ENCODE results near the gene CLIP1. TPM values are rescaled to one million over a fixed set of nuclear protein-coding genes. Genes with fewer than 3 reads are reported as not detected.

The CLIP1 gene
- total and polyA plus RNA-seq, 12 donors: 36.3 to 135 (median 97.9) TPM

GRCh38 chr12:122356192-122356635 lies 66.3 kb downstream of the CLIP1 start:
- no peak overlapping the region for H3K27ac ChIP-seq
- ATAC-seq (peak; percentile 69 to 89 (median 82)), DNase-seq (peak in 1 of 2 donors; percentile 27)
- 39 to 42% methylated on average over 3 of the region's 3 CpGs for WGBS, 2 donors
- no peaks in the 10 kb centered on the region for H3K27me3 ChIP-seq
- intact Hi-C loops (cut with DNase I): no loop called here
- peaks cover 0 to 10% (median 4%) of the 10 kb centered on the region in 9 donors for H3K4me1 ChIP-seq
- peak; percentile 60 to 87 (median 78) for TF ChIP-seq CTCF (IDR thresholded peaks at IDR 0.05)
- H3K36me3 ChIP-seq: peaks cover 0 to 78% (median 41%) of the 10 kb centered on the region in 9 donors
- no peaks in the 10 kb centered on the region for H3K9me3 ChIP-seq
- H3K4me3 ChIP-seq: no peak overlapping the region

- DNase-seq (no peak), ATAC-seq (no peak)
- no peak for TF ChIP-seq CTCF (IDR thresholded peaks at IDR 0.05)
- no peaks in the 10 kb centered on the region for H3K27me3 ChIP-seq
- WGBS, 2 donors: 70 to 77% methylated on average over 11 of the region's 11 CpGs
- intact Hi-C loops (cut with DNase I): no loop called here
- no peak overlapping the region for H3K4me3 ChIP-seq
- H3K36me3 ChIP-seq: peaks cover 0 to 78% (median 37%) of the 10 kb centered on the region in 9 donors
- H3K4me1 ChIP-seq: peaks cover 0 to 15% (median 9%) of the 10 kb centered on the region in 9 donors
- H3K27ac ChIP-seq: no peak overlapping the region
- no peaks in the 10 kb centered on the region for H3K9me3 ChIP-seq
These were observed 66.8 kb downstream of the CLIP1 start for GRCh38 chr12:122355706-122356105.

GRCh38 chr12:122354958-122355641 lies 67.4 kb downstream of the CLIP1 start:
- Histone ChIP-seq H3K36me3 (peaks cover 0 to 72% (median 32%) of the 10 kb centered on the region in 9 donors), H3K9me3 (peaks cover 0 to 4% (median 0%) of the 10 kb centered on the region in 11 donors), H3K27ac (no peak overlapping the region), H3K4me1 (peaks cover 0 to 21% (median 14%) of the 10 kb centered on the region in 9 donors), H3K4me3 (no peak overlapping the region), H3K27me3 (no peaks in the 10 kb centered on the region)
- DNase-seq (no peak), ATAC-seq (no peak)
- WGBS, 2 donors: 94 to 95% methylated on average over 24 of the region's 24 CpGs
- no peak for TF ChIP-seq CTCF (IDR thresholded peaks at IDR 0.05)
- intact Hi-C loops (cut with DNase I): no loop called here

- ATAC-seq: no peak
- Histone ChIP-seq H3K27me3 (no peaks in the 10 kb centered on the region), H3K36me3 (peaks cover 0 to 78% (median 30%) of the 10 kb centered on the region in 9 donors), H3K4me1 (peaks cover 0 to 25% (median 16%) of the 10 kb centered on the region in 9 donors), H3K9me3 (peaks cover 0 to 10% (median 0%) of the 10 kb centered on the region in 11 donors), H3K27ac (no peak overlapping the region), H3K4me3 (no peak overlapping the region)
- 96 to 97% methylated on average over 8 of the region's 8 CpGs for WGBS, 2 donors
- intact Hi-C loops (cut with DNase I): no loop called here
- no peak for TF ChIP-seq CTCF (IDR thresholded peaks at IDR 0.05)
- no peak for DNase-seq
These were observed 70.1 kb downstream of the CLIP1 start for GRCh38 chr12:122352394-122352793.

All from heart right ventricle (tissue), 16 donors.